Common myeloid progenitor, CD34-positive (primary cell): ENCODE measurements around the gene KLHL14. TPM values are rescaled to one million over a fixed set of nuclear protein-coding genes. Genes with fewer than 3 reads are reported as not detected.

Experiments
- CTCF ChIA-PET: fragments of 350-600 bp; sonication (Branson Sonifier 250); formaldehyde crosslinking; loops from one replicate; lab custom pipeline; 2021; ENCODE audit warnings: antibody characterized with exemption; lab: Charles Lee
- POLR2A ChIA-PET: fragments of 350-600 bp; sonication (Branson Sonifier 250); formaldehyde crosslinking; loops from one replicate; lab custom pipeline; 2021; ENCODE audit warnings: antibody characterized with exemption; lab: Charles Lee
- DNase-seq, 3 donors: peaks; one replicate each; pipeline versions ENCODE4 v3.0.0 to v3.0.0-alpha.2; 2013
- H3K27ac ChIP-seq, 2 experiments: 1 replicate in 1 of 2; 2 replicates in 1 of 2; pipeline ENCODE4 v1.7.0; 2013; ENCODE audit warnings: inconsistent platforms in 2 of 2, low read length in 2 of 2, mild to moderate bottlenecking in 2 of 2, low read depth in 1 of 2, moderate library complexity in 1 of 2; ENCODE audit not compliant: severe bottlenecking in 2 of 2, insufficient read depth in 1 of 2, poor library complexity in 1 of 2
- H3K27me3 ChIP-seq, 5 experiments: replicated peaks in 2 of 5; 1 replicate in 3 of 5; 2 replicates in 2 of 5; pipeline versions ENCODE4 v1.6.1 to v1.7.0; 2013; ENCODE audit warnings: low read length in 4 of 5, mild to moderate bottlenecking in 2 of 5, moderate library complexity in 2 of 5, inconsistent platforms in 1 of 5; ENCODE audit not compliant: insufficient read depth in 5 of 5, control insufficient read depth in 4 of 5
- H3K36me3 ChIP-seq, 4 experiments: 1 replicate in 2 of 4; 2 replicates in 2 of 4; pipeline versions ENCODE4 v1.6.1 to v1.7.0; 2013; ENCODE audit warnings: low read length in 3 of 4, control low read depth in 1 of 4, mild to moderate bottlenecking in 1 of 4; ENCODE audit not compliant: control insufficient read depth in 4 of 4, insufficient read depth in 4 of 4
- H3K4me1 ChIP-seq, 4 experiments: 1 replicate in 3 of 4; 2 replicates in 1 of 4; pipeline versions ENCODE4 v1.6.1 to v1.7.1; 2013; ENCODE audit warnings: low read length in 3 of 4, mild to moderate bottlenecking in 3 of 4, control low read depth in 1 of 4, inconsistent platforms in 1 of 4, moderate library complexity in 1 of 4; ENCODE audit not compliant: control insufficient read depth in 4 of 4, insufficient read depth in 4 of 4; ENCODE audit errors: control extremely low read depth in 1 of 4
- H3K4me3 ChIP-seq, 7 experiments: 1 replicate in 4 of 7; 2 replicates in 3 of 7; pipeline versions ENCODE4 v1.5.1 to v1.7.0; 2013; ENCODE audit warnings: mild to moderate bottlenecking in 7 of 7, low read length in 6 of 7, moderate library complexity in 6 of 7, inconsistent platforms in 2 of 7, low read depth in 2 of 7, control low read depth in 1 of 7; ENCODE audit not compliant: insufficient read depth in 4 of 7, control insufficient read depth in 1 of 7; ENCODE audit errors: extremely low read depth in 1 of 7
- H3K9me3 ChIP-seq, 5 experiments: 1 replicate in 4 of 5; 2 replicates in 1 of 5; pipeline versions ENCODE4 v1.6.1 to v1.7.1; 2013; ENCODE audit warnings: low read length in 4 of 5, mild to moderate bottlenecking in 2 of 5, inconsistent platforms in 1 of 5, low read depth in 1 of 5, moderate library complexity in 1 of 5; ENCODE audit not compliant: control insufficient read depth in 4 of 5, insufficient read depth in 2 of 5; ENCODE audit errors: control extremely low read depth in 1 of 5
- WGBS: methylation state at CpG from one replicate; pipeline ENCODE4 v1.1.5; 2013; ENCODE audit not compliant: insufficient coverage; 5-methylcytosine and 5-hydroxymethylcytosine counted together
- polyA plus RNA-seq: library from polyadenylated mRNA; unstranded; fragments of 120-200 nt; gene quantifications from one replicate; pipeline ENCODE4 v1.2.1, GENCODE V29; 2013

Gene KLHL14
- polyA plus RNA-seq: 0.17 TPM

GRCh38 chr18:32772581-32773381, at the start of gene KLHL14:
TSS of gene KLHL14 (minus strand) at chr18:32773023. CDS start at chr18:32770591, 2,432 bp downstream.
- Histone ChIP-seq H3K36me3 (no peaks in the 10 kb centered on the region), H3K27ac (no peak within 1 kb of the TSS), H3K9me3 (no peaks in the 10 kb centered on the region), H3K4me3 (peak within 1 kb of the TSS in 4 of 7 experiments; percentile 26 to 61 (median 40)), H3K4me1 (peaks cover 0 to 23% (median 10%) of the 10 kb centered on the region in 4 experiments), H3K27me3 (peaks cover 9 to 87% (median 27%) of the 10 kb centered on the region in 5 experiments)
- CTCF ChIA-PET: no interaction called here
- DNase-seq: peak in 2 of 3 donors; percentile 14 to 20
- POLR2A ChIA-PET: no interaction called here
- WGBS: 9% methylated on average over 10 of the region's 17 CpGs

- Histone ChIP-seq H3K4me1 (no peaks in the 10 kb centered on the region), H3K27me3 (peaks cover 0 to 3% (median 0%) of the 10 kb centered on the region in 5 experiments), H3K36me3 (no peaks in the 10 kb centered on the region), H3K27ac (no peak overlapping the region), H3K9me3 (no peaks in the 10 kb centered on the region), H3K4me3 (no peak overlapping the region)
- ChIA-PET CTCF (no interaction called here), POLR2A (no interaction called here)
- DNase-seq: no peak
- 98% methylated on average over 13 of the region's 16 CpGs for WGBS
Measured at GRCh38 chr18:32822197-32822596, 49.4 kb upstream of the KLHL14 start.

GRCh38 chr18:32815881-32816280, 43.1 kb upstream of the KLHL14 start:
- Histone ChIP-seq H3K9me3 (no peaks in the 10 kb centered on the region), H3K4me3 (no peak overlapping the region), H3K27ac (no peak overlapping the region), H3K27me3 (peaks cover 0 to 2% (median 0%) of the 10 kb centered on the region in 5 experiments), H3K4me1 (no peaks in the 10 kb centered on the region), H3K36me3 (no peaks in the 10 kb centered on the region)
- ChIA-PET POLR2A (no interaction called here), CTCF (no interaction called here)
- no peak for DNase-seq
- 90% methylated on average over 1 of the region's 3 CpGs for WGBS

GRCh38 chr18:32812342-32812741, 39.5 kb upstream of the KLHL14 start:
- POLR2A ChIA-PET: no interaction called here

GRCh38 chr18:32810314-32810713, 37.5 kb upstream of the KLHL14 start:
- Histone ChIP-seq H3K4me3 (no peak overlapping the region), H3K9me3 (no peaks in the 10 kb centered on the region), H3K4me1 (no peaks in the 10 kb centered on the region), H3K27ac (no peak overlapping the region), H3K27me3 (peaks cover 0 to 2% (median 0%) of the 10 kb centered on the region in 5 experiments), H3K36me3 (no peaks in the 10 kb centered on the region)
- CTCF ChIA-PET: no interaction called here
- no CpG with 5 or more reads among the region's 1 CpG for WGBS
- DNase-seq: no peak
- POLR2A ChIA-PET: no interaction called here

More at GRCh38 chr18:32812342-32812741, 39.5 kb upstream of the KLHL14 start:
- Histone ChIP-seq H3K36me3 (no peaks in the 10 kb centered on the region), H3K27me3 (peaks cover 0 to 2% (median 0%) of the 10 kb centered on the region in 5 experiments), H3K4me1 (no peaks in the 10 kb centered on the region), H3K9me3 (no peaks in the 10 kb centered on the region), H3K4me3 (no peak overlapping the region), H3K27ac (no peak overlapping the region)
- WGBS: 56% methylated on average over 3 of the region's 3 CpGs
- no peak for DNase-seq
- CTCF ChIA-PET: no interaction called here

- WGBS: 96% methylated on average over 4 of the region's 5 CpGs
- DNase-seq: no peak
- Histone ChIP-seq H3K4me3 (no peak overlapping the region), H3K36me3 (no peaks in the 10 kb centered on the region), H3K27ac (no peak overlapping the region), H3K9me3 (no peaks in the 10 kb centered on the region), H3K4me1 (no peaks in the 10 kb centered on the region), H3K27me3 (peaks cover 0 to 2% (median 0%) of the 10 kb centered on the region in 5 experiments)
- ChIA-PET CTCF (no interaction called here), POLR2A (no interaction called here)
Measured at GRCh38 chr18:32805354-32805753, 32.5 kb upstream of the KLHL14 start.

GRCh38 chr18:32804134-32804888, 31.5 kb upstream of the KLHL14 start:
- H3K36me3 ChIP-seq: no peaks in the 10 kb centered on the region
- 92% methylated on average over 3 of the region's 6 CpGs for WGBS
- ChIA-PET CTCF (no interaction called here), POLR2A (no interaction called here)
- H3K4me1 ChIP-seq: no peaks in the 10 kb centered on the region
- peak in 1 of 3 donors; percentile 2 for DNase-seq
- H3K27ac ChIP-seq: no peak overlapping the region
- H3K9me3 ChIP-seq: no peaks in the 10 kb centered on the region
- no peak overlapping the region for H3K4me3 ChIP-seq
- H3K27me3 ChIP-seq: peaks cover 0 to 2% (median 0%) of the 10 kb centered on the region in 5 experiments
